Measurements from ENCODE around the gene NIT1.
A peak's percentile ranks its signal among the peaks of the same experiment; 100 is the strongest.

NIT1 gene

DNA sequence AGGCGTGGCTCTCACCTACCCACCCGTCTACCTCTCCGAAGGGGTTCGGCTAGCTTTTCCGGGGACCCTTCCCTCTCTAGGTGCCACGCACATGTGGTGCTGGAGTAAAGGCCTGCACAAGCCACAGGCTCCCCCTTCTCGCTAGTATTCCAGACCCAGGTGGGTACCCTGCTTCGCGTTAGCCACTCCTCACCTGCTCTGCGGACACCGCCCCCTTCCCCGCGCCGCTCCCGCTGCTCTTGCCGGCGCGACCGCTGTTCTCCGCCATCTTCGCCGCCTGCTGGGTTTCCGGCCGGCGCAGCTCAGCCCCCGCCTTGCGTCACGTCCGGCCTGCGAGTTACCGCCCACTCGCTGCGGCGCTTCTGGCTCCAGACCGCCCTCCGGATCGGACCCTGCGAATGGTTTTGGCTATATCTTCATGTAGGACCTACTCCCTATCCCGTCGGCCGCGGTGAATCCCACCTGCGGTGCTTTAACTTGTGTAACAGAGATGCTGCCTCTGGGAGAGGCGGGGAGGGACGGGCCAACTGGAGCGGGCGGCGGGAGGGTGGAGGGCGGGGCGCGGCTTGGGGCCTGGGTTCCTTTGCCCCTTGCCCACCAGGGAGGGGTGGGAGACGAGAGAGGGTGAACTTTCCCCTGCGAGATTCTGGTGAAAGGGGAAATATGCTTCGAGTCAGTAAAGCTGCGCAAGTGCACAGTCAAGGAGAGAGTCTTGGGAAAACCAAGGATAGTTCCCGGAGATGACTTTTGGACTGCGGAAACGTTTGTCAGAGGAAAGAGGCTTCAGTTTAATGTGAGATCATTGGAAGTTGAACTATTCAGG is at the start of gene NIT1, which contains the start of gene PFDN2:
NIT1 (plus strand) TSS at position 347 of the 823 bp plus-strand sequence; CDS start at position 419, 72 bp downstream.
PFDN2 (minus strand) TSS at position 279 of the 823 bp plus-strand sequence; CDS start at position 268, 11 bp downstream.
- peak; percentile 74 for DNase-seq (ENCODE audit: low read depth)

DNA sequence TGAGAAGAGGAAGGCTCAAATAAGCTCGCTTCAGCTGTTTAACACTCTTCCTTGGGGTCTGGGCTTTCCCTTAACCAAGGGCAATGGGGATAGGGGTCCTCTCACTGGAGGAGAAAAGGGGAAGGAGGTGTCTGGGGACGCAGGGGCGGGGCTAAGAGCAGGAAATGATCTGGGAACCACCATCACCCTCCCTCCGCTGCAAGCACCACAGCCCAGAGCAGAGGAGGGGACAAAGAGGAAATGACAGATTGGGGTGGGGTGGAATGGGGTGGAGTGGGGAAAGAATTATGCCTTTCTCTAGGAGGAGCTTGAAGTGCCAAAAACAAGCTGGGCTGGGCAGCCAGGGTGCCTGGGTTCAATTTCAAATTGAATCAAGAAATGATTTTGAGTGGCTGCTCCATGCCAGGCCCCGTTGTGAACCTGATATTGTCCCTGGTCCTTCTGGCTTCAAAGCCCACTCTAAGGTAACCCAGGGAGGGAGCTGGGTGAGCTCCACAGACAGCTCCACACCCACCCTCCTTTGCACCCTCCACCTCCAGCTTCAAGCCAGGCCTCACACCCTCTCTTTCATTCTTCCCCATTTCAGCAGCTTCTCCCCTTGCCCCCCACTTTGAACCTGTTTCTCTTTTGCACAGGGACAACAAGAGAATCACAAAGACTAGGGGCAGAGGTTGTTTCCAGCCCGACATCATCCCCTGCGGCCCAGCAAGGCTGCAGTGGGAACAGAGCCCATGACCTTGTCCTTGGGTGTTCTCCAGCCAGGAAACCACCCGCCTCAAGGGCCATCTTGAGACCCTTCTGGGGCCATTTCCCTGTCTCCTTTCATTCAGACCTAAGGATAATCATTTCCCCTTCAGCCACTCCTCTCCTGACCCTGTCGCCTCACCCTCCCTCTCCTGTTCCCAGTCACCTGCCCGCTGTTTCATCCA is 49.3 kb upstream of the NIT1 start:
- no peak for DNase-seq (ENCODE audit: low read depth)

DNA sequence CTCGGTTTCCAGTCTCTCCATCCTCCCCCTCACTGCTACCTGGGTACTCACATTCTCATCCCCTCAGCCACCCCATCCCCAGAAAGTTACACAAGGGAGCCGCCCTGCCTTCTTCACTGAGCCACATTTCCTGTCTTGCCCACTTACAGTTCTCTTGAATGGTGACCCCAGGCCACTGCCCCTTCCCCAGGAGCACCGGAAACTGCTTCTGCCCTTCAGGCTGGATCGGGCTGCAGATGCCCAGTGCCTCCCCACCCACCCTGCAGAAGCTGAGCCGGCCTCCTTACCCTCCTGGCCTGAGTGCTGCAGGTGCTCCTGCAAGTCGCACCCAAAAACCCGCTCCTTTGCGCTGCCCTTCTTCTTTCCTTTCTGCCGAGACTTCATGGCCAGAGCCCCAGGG is 48.7 kb upstream of the NIT1 start:
- no peak for DNase-seq (ENCODE audit: low read depth)

DNA sequence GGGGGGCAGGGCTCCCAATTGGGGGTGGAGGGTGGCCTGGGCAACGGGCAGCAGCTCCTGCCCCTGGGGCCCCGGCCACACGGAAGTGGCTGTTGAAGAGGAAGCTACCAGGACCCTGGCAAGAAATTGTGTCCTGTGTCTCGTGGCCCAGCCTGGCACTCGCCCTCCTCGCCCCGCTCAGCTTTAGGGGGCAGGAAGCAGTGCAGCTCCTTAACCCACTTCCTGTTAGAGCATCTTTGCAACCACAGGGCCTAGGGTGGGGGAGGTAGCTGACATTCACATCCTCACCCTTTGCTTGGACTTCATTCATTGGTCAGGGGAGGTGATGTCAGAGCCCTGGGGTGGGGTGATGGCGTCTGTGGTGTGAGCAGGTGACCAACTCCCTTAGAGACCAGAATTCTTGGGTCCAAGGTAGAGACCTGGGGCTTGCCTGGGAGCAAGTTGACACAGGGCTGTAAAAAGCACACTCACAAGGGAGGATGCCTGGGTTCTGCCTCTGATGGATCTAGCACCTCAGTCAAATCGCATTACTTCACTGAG is 48.1 kb upstream of the NIT1 start, which contains the start of gene ARHGAP30:
ARHGAP30 (minus strand) TSS at position 161 of the 540 bp plus-strand sequence. CDS start 267 bp downstream, outside the sequence.
- no peak for DNase-seq (ENCODE audit: low read depth)

GRCh38 chr1:161070761-161071160 is 47.1 kb upstream of the NIT1 start:
- DNase-seq (ENCODE audit: low read depth), result no peak

DNA sequence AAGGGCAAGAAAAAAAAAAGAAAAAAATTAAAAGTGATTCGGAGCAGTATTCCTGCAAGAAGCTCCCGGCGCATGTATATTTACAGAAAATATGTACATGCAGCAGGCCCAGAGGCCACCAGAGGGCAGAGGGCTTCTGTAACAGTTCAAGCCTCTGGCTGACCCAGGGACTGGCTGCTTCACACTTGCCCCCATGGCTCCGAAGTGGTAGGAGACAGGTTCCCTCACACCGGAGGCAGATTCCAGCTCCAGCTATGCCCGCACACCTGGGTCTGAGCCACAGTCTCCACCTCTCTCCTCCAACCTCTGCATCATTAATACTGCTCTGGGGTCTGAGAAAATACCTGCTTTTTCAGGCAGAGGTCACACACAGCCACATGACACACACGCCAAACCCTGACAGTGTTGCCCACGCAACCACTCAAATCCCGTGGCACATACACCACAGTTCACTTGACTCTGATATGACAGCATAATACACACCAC is 46.0 kb upstream of the NIT1 start:
- DNase-seq (ENCODE audit: low read depth), result peak; percentile 70

DNA sequence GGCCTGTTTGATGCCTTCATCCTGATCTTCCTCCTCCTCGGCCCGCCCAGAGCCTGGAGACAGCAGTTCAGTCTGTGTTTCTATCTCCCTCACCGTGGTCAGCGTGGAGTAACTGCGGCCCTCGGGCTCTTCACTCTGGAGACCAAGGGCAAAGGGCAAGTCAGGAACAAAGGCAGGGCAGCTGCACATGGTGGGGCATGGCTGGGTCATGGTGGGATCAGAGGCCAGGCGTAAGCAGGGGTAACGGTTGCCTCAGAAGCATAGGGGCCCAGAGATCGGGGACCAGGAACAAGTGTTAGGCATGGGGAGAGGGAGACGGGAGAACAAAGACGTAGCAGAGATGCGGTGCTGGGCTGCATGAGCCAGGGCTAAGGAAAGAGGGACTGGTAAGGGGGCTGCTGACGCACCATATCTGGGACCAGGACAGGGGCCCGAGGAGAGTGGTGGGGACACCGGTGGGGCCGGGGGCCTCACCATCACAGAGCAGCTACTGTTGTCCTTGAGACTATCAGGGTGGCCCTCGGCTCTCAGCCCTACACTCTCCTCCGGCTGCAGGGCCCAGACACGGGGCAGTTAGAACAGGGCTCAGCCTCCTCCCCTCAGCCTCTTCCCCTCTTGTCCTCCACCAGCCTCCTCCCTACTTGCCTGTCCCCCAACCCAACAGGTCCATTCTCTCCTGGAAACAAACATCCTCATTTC is 45.0 kb upstream of the NIT1 start:
- no peak for DNase-seq (ENCODE audit: low read depth)

GRCh38 chr1:161073474-161074121 is 44.3 kb upstream of the NIT1 start:
- no peak for DNase-seq (ENCODE audit: low read depth)

DNA sequence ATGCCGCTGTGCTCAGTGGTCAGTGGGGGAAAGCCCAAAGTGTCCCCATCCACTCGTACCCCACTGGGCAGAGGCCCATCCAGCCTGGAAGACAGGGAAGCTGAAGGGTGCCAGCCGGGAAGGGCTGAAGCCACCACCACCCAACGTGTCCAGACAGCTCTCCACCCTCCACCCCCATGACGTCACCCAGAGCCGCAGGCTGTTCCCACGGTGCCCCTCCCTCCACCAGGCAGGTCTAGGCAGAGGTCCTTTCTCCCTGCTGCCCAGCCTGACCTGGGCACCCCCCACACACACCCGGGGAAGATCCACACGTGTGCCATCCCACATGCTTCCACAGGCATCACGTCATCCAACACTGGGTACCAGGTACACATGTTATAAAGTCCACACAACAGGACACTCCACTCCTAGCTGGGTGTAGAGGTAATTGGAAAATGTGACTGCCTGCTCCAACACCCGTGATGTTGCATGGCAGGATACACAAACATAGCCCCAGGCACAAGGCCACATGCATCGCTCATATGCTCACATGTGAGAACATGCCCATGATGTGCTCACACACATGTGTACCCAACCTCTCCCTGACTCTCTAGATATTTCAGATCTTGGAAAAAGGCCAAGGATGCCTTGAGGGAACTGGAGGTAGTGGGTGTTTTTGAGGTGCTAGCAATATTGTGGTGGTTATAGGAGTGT is 43.1 kb upstream of the NIT1 start:
- DNase-seq (ENCODE audit: low read depth), result no peak

- DNase-seq (ENCODE audit: low read depth), result no peak
These were observed 41.5 kb upstream of the NIT1 start for GRCh38 chr1:161076410-161076809.

GRCh38 chr1:161077426-161077825 is 40.5 kb upstream of the NIT1 start:
- DNase-seq (ENCODE audit: low read depth), result no peak

- no peak for DNase-seq (ENCODE audit: low read depth)
These were observed 38.3 kb upstream of the NIT1 start for GRCh38 chr1:161079436-161080110.

- DNase-seq (ENCODE audit: low read depth), result peak; percentile 67
These were observed 37.2 kb upstream of the NIT1 start for GRCh38 chr1:161080441-161081405.

- DNase-seq (ENCODE audit: low read depth), result no peak
These were observed 36.4 kb upstream of the NIT1 start for GRCh38 chr1:161081519-161081918.

DNA sequence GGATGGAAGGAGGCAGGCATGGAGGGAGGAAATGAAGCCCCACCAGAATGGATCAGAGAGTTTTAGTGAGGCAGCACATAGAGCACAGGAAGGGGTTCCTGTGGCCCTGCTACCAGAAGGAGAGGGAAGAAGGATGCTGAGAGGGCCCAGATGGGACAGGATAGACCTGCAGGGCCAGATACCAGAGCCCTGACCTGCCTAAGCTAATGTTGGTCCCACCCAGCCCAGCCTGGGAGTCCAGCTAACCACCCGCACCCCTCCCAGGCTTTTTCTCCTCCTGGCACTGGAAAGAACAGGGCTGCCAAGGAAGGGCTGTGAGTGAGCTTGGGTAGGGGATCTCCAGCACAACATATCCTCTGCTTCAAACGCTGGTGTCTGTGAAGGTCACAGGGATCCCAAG is 35.4 kb upstream of the NIT1 start:
- DNase-seq (ENCODE audit: low read depth), result no peak

GRCh38 chr1:161082996-161083747 is 34.7 kb upstream of the NIT1 start:
- DNase-seq (ENCODE audit: low read depth), result peak; percentile 99

- DNase-seq (ENCODE audit: low read depth), result peak; percentile 66
These were observed 33.9 kb upstream of the NIT1 start for GRCh38 chr1:161083748-161084596.
